Measurements from ENCODE around the gene MMS22L. TPM values are rescaled to one million over a fixed set of nuclear protein-coding genes. Genes with fewer than 3 reads are reported as not detected.
"Not testable (repeated sequence)": the region's sequence is repeated elsewhere in the genome, so short reads cannot be mapped to it uniquely, and the experiment has no call there.

The MMS22L gene
- total and polyA plus RNA-seq, 12 donors: 0.52 to 5.1 (median 2.0) TPM

DNA sequence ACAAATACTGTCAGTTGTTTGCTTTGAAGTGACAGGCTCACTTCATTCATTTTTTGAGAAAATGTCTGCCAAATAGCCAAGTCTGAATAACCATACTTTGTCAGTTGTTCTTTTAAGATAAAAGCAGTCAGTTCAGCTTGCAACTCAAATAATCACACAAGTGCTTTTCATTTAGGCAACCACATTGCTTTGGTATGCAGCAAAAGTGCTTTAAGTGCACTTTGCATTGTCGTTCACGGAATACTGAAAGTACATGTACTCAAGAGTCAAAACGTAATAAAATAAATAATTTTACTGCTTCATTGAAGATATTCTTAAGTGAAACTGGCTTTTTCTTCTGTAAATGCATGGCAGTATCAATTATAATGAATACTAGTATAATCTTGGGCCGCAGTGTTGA, 107.2 kb downstream of the MMS22L start:
- 67 to 84% methylated on average over 4 of the region's 4 CpGs for WGBS, 2 donors
- no peak for DNase-seq
- Histone ChIP-seq H3K4me1 (peaks cover 0 to 5% (median 0%) of the 10 kb centered on the region in 9 donors), H3K4me3 (no peak overlapping the region), H3K27ac (no peak overlapping the region), H3K9me3 (no peaks in the 10 kb centered on the region), H3K27me3 (no peaks in the 10 kb centered on the region), H3K36me3 (peaks cover 0 to 28% (median 0%) of the 10 kb centered on the region in 9 donors)
- no peak for ATAC-seq
- intact Hi-C loops (cut with DNase I): no loop called here
- TF ChIP-seq, protein P1, sequence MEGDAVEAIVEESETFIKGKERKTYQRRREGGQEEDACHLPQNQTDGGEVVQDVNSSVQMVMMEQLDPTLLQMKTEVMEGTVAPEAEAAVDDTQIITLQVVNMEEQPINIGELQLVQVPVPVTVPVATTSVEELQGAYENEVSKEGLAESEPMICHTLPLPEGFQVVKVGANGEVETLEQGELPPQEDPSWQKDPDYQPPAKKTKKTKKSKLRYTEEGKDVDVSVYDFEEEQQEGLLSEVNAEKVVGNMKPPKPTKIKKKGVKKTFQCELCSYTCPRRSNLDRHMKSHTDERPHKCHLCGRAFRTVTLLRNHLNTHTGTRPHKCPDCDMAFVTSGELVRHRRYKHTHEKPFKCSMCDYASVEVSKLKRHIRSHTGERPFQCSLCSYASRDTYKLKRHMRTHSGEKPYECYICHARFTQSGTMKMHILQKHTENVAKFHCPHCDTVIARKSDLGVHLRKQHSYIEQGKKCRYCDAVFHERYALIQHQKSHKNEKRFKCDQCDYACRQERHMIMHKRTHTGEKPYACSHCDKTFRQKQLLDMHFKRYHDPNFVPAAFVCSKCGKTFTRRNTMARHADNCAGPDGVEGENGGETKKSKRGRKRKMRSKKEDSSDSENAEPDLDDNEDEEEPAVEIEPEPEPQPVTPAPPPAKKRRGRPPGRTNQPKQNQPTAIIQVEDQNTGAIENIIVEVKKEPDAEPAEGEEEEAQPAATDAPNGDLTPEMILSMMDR (IDR thresholded peaks at IDR 0.05): no peak

- TF ChIP-seq, protein P1 (IDR thresholded peaks at IDR 0.05): no peak
- Histone ChIP-seq H3K4me3 (no peak overlapping the region), H3K4me1 (peaks cover 0 to 5% (median 0%) of the 10 kb centered on the region in 9 donors), H3K27ac (no peak overlapping the region), H3K9me3 (no peaks in the 10 kb centered on the region), H3K27me3 (no peaks in the 10 kb centered on the region), H3K36me3 (peaks cover 0 to 23% (median 0%) of the 10 kb centered on the region in 9 donors)
- DNase-seq (no peak), ATAC-seq (no peak)
- WGBS, 2 donors: 95 to 100% methylated on average over 2 of the region's 2 CpGs
- intact Hi-C loops (cut with DNase I): no loop called here
Measured at GRCh38 chr6:97174471-97174870, 108.5 kb downstream of the MMS22L start.

DNA sequence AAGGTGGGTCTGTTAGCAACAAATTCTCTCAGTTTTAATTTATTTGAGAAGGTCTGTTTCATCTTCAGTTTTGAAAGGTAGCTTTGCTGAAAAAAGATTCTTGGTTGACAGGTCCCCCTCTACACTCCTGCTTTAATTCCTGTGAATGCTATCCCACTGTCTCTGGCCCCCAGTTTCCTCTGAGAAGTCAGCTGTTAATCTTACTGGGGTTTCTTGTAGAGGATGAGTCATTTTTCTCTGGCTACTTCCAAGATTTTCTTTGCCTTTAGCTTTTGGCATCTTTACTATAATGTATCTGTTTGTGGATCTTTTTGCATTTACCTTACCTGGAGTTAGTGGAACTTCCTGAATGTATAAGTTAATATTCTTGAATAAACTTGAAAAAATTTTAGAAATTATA, 122.7 kb downstream of the MMS22L start:
- Histone ChIP-seq H3K4me1 (no peaks in the 10 kb centered on the region), H3K9me3 (peaks cover 0 to 15% (median 0%) of the 10 kb centered on the region in 11 donors), H3K4me3 (no peak overlapping the region), H3K36me3 (peaks cover 0 to 50% (median 0%) of the 10 kb centered on the region in 9 donors), H3K27ac (no peak overlapping the region), H3K27me3 (no peaks in the 10 kb centered on the region)
- no peak for ATAC-seq
- TF ChIP-seq, protein P1 (IDR thresholded peaks at IDR 0.05): no peak
- intact Hi-C loops (cut with DNase I): no loop called here
- DNase-seq: no peak

GRCh38 chr6:97155447-97155846, 127.6 kb downstream of the MMS22L start:
- H3K4me1 ChIP-seq; intact Hi-C loops (cut with DNase I); H3K27me3 ChIP-seq; DNase-seq; ATAC-seq; H3K4me3 ChIP-seq; H3K27ac ChIP-seq: not testable (repeated sequence)
- 96 to 98% methylated on average over 5 of the region's 5 CpGs for whole genome bisulfite sequencing, 2 donors
- H3K9me3 ChIP-seq: peaks cover 0 to 18% (median 3%) of the 10 kb centered on the region in 11 donors
- H3K36me3 ChIP-seq: peaks cover 0 to 29% (median 0%) of the 10 kb centered on the region in 9 donors

GRCh38 chr6:97154015-97154414, 129.0 kb downstream of the MMS22L start:
- no peak for DNase-seq
- H3K27ac ChIP-seq: no peak overlapping the region
- H3K4me3 ChIP-seq: no peak overlapping the region
- TF ChIP-seq, protein P1 (IDR thresholded peaks at IDR 0.05): no peak
- no peak for ATAC-seq
- WGBS, 2 donors: 95 to 97% methylated on average over 3 of the region's 3 CpGs
- H3K9me3 ChIP-seq: peaks cover 0 to 18% (median 0%) of the 10 kb centered on the region in 11 donors
- H3K4me1 ChIP-seq: no peaks in the 10 kb centered on the region
- no peaks in the 10 kb centered on the region for H3K27me3 ChIP-seq
- intact Hi-C loops (cut with DNase I): no loop called here
- H3K36me3 ChIP-seq: peaks cover 0 to 29% (median 0%) of the 10 kb centered on the region in 9 donors
